ENCODE results near the gene SSH2. TPM values are rescaled to one million over a fixed set of nuclear protein-coding genes. Genes with fewer than 3 reads are reported as not detected.

Gene SSH2
- total and polyA plus RNA-seq, 2 of the 13 experiments (the other 11 are each of a cell fraction or from before 2014, with no cell fraction given): 6.0 to 6.4 TPM

GRCh38 chr17:29931231-29931932, 1.4 kb upstream of the SSH2 start (continued):
- TF ChIP-seq SNAPC2 (CRISPR knock-in tag; IDR thresholded peaks at IDR 0.05) (no peak), MIXL1 (CRISPR knock-in tag; IDR thresholded peaks at IDR 0.05) (peak; percentile 75), NR2F6 (IDR thresholded peaks at IDR 0.05) (no peak), NR2F6 (CRISPR knock-in tag; IDR thresholded peaks at IDR 0.05) (no peak), ZNF720 (CRISPR knock-in tag; IDR thresholded peaks at IDR 0.05) (no peak), HDAC1 (CRISPR knock-in tag; IDR thresholded peaks at IDR 0.05) (0 out of 2 replicates have a peak, but pooled peaks have one; percentile 21), ZMYM3 (CRISPR knock-in tag; IDR thresholded peaks at IDR 0.05) (no peak), SMARCE1 (IDR thresholded peaks at IDR 0.05; ENCODE audit: borderline replicate concordance) (no peak), AHDC1 (CRISPR knock-in tag; IDR thresholded peaks at IDR 0.05; ENCODE audit: borderline replicate concordance) (no peak; the same call in 1 of the 2 replicates), ZNF432 (CRISPR knock-in tag; IDR thresholded peaks at IDR 0.05; ENCODE audit: borderline replicate concordance) (no peak), ZNF280B (CRISPR knock-in tag; IDR thresholded peaks at IDR 0.05; ENCODE audit: borderline replicate concordance) (no peak), WIZ (CRISPR knock-in tag; IDR thresholded peaks at IDR 0.05) (no peak), ZNF460 (CRISPR knock-in tag; IDR thresholded peaks at IDR 0.05; ENCODE audit: borderline replicate concordance) (no peak), ISL2 (CRISPR knock-in tag; IDR thresholded peaks at IDR 0.05) (0 out of 2 replicates have a peak, but pooled peaks have one; percentile 23), BRCA1 (CRISPR knock-in tag; IDR thresholded peaks at IDR 0.05) (no peak), ZKSCAN8 (CRISPR knock-in tag; IDR thresholded peaks at IDR 0.05; ENCODE audit: borderline replicate concordance) (no peak), KAT8 (CRISPR knock-in tag; IDR thresholded peaks at IDR 0.05) (peak; percentile 43; the same call in 1 of the 2 replicates), ZBED4 (CRISPR knock-in tag; IDR thresholded peaks at IDR 0.05; ENCODE audit: borderline replicate concordance) (no peak), MED13 (CRISPR knock-in tag; IDR thresholded peaks at IDR 0.05) (no peak)

Measured in HepG2 (cell line).